Measurements from ENCODE around the gene TNNC1.

The TNNC1 gene

GRCh38 chr3:52422669-52423068, 31.2 kb downstream of the TNNC1 start:
- TF ChIP-seq CTCF (IDR thresholded peaks at IDR 0.05), result no peak
- no peak for TF ChIP-seq ZFX (IDR thresholded peaks at IDR 0.05; ENCODE audit: borderline replicate concordance)
- no peak overlapping the region for H3K27ac ChIP-seq

DNA sequence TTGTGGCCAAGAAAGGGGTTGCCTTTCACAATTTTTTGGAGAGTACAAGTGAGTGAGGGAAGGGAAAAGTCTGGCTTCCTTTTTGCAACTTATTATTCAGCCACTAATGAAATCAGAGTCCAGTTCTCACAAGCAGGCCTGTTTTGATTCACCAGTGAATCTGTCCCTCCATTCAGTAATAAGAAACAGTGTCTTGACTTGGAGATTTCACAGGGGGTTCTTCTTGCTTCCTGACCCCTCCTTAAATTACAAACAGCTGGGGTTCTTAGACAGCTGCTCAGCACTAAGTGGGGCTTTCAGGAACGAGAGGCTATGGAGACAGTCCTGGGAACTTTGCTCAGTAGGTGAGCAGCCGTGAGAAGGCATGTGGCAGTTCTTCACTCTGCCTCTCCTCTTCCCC, 33.5 kb downstream of the TNNC1 start:
- no peak for TF ChIP-seq CTCF (IDR thresholded peaks at IDR 0.05)
- no peak for TF ChIP-seq ZFX (IDR thresholded peaks at IDR 0.05; ENCODE audit: borderline replicate concordance)
- H3K27ac ChIP-seq, result no peak overlapping the region

GRCh38 chr3:52415800-52416199, 38.0 kb downstream of the TNNC1 start:
- no peak for TF ChIP-seq CTCF (IDR thresholded peaks at IDR 0.05)
- no peak for TF ChIP-seq ZFX (IDR thresholded peaks at IDR 0.05; ENCODE audit: borderline replicate concordance)
- H3K27ac ChIP-seq, result no peak overlapping the region

- H3K27ac ChIP-seq, result no peak overlapping the region
- TF ChIP-seq CTCF (IDR thresholded peaks at IDR 0.05), result no peak
- no peak for TF ChIP-seq ZFX (IDR thresholded peaks at IDR 0.05; ENCODE audit: borderline replicate concordance)
These were observed 45.4 kb downstream of the TNNC1 start for GRCh38 chr3:52408466-52408865.

- H3K27ac ChIP-seq, result no peak overlapping the region
- TF ChIP-seq ZFX (IDR thresholded peaks at IDR 0.05; ENCODE audit: borderline replicate concordance) (no peak), CTCF (IDR thresholded peaks at IDR 0.05) (no peak)
These were observed 46.1 kb downstream of the TNNC1 start for GRCh38 chr3:52407779-52408178.

GRCh38 chr3:52406791-52407510, 46.9 kb downstream of the TNNC1 start:
- no peak overlapping the region for H3K27ac ChIP-seq
- TF ChIP-seq ZFX (IDR thresholded peaks at IDR 0.05; ENCODE audit: borderline replicate concordance) (no peak), CTCF (IDR thresholded peaks at IDR 0.05) (no peak)

DNA sequence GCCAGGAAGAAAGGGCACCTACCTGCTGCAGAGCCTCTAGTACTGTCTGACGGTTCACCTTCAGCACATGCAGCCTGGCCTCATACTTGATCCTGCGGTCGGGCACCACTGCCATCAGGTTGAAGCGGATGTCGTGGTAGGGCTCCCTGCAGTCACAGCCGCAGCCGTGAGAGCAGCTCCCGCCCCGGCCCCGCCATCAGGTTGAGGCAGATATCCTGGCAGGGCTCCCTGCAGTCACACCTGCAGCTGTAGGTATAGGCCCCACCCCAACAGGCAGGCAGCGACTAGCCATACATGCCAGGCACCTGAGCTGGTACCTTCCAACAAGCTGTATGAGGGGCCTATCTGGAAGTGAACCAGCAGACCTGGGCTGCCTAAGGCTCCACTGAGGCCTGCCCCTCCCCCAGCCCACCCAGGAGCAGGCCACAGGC, 47.6 kb downstream of the TNNC1 start:
- TF ChIP-seq ZFX (IDR thresholded peaks at IDR 0.05; ENCODE audit: borderline replicate concordance), result no peak
- TF ChIP-seq CTCF (IDR thresholded peaks at IDR 0.05), result no peak
- H3K27ac ChIP-seq, result no peak overlapping the region

All from 22Rv1 (cell line).